ENCODE data around the gene ANKLE1.

The ANKLE1 gene

GRCh38 chr19:17327654-17328516 is 46.2 kb downstream of the ANKLE1 start:
- no peak for DNase-seq

DNA sequence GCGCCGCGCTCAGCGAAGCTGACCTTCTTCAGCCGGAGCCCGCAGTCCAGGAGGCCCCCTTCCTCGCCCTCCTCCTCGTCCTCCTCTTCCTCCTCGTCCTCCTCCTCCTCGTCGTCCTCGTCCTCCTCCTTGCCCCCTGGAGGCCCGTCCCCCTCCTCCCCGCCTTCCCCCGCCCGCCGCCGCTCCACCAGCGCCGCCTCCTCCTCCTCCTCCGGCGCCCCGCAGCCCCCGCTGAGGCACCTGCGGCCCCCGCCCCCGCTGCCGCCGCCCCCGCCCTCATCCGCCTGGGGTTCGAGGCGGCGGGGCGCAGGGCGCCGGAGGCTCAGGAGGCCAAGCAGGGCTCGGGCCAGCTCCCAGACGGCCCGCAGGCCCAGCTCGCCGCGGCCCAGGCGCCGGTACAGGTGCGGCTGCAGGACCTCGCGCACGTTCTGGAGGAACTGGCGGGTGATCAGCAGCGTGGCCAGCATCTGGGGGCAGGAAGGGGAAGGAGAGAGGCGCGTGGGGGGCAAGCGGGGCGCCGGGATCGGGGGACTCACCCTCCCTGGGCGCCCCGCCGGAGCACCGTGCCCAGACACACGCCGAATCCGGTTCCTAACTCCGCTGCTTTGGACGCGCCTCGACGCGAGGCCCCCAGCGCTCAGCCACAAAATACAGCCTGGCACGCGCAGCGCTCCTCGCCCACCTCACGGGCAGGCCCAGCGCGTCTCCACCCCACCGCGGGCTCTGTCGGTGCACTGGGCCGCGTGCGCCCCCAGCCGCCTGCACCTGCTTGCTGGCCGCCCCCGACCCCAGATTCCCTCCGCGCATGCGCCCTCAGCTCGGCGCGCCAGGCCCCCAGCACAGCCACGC is 47.0 kb downstream of the ANKLE1 start:
- DNase-seq, result no peak

DNA sequence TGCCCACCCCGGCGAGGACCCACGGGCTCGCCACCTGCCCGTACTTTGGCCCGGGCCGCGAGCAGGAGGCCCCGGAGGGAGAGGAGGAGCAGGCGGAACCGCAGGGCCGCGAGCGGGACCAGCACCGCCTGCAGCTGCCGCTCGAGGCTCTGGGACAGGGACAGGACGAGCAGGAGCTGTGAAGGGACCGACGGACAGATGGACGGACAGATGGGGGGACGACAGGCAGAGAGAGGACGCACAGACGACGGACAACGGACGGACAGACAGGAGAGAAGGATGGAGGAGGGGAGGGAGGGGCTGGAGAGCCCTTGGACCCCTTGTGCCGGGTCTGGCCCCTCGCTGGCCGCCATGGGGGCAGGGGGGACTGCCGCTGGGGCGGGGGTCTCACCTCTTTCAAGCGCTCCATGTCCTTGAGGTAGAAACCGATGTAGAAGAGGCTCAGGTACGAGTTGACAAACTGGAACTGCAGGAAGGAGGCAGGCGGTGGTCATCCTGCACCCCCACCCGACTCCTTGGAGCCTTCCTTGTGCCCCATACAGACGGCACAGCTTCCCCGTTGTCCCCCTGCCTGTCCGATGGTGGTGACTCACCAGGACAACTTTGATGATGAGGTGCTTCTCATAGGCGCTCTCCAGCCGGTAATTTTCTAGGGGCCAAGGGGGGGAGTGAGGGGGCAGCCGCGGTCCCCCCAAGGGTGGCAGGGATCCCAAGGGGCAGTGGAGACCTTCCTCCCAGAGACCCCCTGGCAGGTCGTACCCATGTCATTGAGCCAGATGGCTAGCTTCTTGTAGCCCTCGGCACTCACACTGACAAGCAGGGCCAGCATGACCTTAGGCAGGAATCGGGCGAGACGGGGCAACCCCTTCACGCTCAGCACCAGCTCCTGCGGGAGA is 47.9 kb downstream of the ANKLE1 start:
- no peak for DNase-seq

- DNase-seq, result no peak
These were observed 48.8 kb downstream of the ANKLE1 start for GRCh38 chr19:17330262-17331044.

DNA sequence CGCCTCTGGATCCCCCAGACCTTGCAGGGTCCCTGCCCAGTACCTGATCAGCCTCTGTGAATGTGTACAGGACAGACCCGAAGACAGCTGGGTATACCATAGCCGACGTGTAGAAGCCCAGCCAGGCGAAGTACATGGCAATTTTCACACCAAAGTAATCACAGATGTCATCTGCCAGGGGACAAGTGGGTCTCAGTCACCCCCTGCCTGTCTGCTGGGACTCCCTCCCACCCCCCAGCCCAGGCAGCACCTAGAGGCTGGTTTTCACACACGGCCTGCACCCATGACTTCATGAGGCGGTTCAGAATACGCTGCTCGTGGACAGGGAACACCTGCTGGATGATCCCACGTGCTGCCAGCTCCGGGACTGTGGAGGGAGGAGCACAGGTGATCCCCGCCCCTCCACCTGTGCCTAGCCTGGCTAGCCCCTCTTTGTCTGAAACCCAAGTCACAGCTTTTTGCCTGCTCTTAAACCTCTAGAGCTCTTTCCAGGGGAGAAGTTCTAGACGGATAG is 49.4 kb downstream of the ANKLE1 start:
- no peak for DNase-seq

DNA sequence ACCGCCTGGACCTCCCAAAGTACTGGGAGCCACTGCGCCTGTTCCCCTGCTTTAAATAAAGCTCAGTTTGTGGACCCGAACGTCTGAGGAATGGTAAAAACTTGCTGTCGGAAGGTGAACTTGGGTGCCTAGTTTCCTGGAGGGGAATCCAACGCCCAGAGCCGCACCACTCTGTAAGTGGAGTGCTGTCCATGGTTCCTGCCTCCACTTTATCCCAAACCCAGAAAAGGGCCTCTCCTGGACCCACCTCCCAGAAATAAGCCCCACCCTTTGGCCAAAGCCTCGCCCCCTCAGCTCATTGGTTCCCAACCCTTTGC is 50.6 kb downstream of the ANKLE1 start:
- DNase-seq, result no peak

GRCh38 chr19:17332677-17333581 is 51.2 kb downstream of the ANKLE1 start:
- DNase-seq, result peak; percentile 32 to 63

GRCh38 chr19:17333611-17334413 is 52.1 kb downstream of the ANKLE1 start:
- DNase-seq, result no peak

DNA sequence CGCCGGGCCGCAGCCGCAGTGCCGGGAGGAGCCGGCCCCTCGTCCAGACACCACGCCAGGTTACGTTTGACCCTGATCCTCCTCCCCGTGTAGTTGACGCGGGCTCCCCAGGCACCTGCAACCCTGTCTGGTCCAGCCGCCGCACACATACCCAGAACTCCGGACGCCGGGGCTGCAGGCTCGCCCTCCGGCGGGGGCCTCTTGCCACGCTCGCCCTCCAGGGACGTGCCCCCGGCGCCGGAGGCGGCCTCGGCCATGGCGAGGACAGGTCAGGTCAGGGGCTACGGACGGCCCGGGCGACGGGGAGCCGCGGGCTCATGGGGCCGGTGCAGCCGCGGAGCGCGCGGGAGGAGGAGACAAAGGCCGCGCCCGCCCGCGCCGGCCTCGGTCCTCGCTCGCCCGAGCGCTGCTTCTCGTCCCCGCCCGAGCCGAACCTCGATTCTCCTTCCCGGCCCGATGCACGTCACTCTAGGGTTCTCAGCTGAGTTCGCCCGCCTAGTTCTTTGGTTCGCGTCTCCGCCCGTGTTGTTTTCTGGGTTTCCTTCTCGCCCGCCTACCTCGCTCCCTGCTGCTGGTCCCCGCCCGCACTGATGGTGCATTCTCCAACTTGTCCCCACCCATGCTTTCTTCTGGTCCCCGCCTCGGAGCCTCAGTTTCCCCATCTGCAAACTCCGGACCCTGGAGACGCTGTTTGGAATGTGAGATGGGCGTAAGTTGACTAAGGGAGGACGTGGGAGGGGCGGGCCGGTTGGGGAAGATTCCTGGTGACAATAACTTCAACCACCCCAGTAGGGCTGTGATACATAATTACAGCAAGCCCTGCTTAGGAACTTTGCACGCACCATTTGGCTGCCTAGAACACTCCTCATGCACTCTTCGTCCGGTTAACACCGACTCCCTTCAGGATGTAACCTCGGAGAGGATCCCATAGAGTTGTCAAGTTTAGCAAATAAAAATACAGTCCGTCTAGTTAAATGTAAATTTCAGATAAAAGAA is 53.0 kb downstream of the ANKLE1 start, which contains the start of gene ANO8:
TSS of gene ANO8 (minus strand) at position 442 of the 996 bp plus-strand sequence. CDS start at position 257, 185 bp downstream.
- DNase-seq, result peak; percentile 98

GRCh38 chr19:17335575-17335974 is 53.9 kb downstream of the ANKLE1 start:
- DNase-seq, result no peak

Measured in NCI-H446 (cell line).